Uterus (tissue), 2 donors: ENCODE data around the gene TNFRSF18.

Source experiments
- POLR2A ChIP-seq, 2 donors: fragments of 450-650 bp; IDR thresholded peaks; one replicate each; pipeline ENCODE4 v1.6.1; 2016; ENCODE audit warnings: antibody characterized with exemption in 2 of 2, mild to moderate bottlenecking in 1 of 2, moderate library complexity in 1 of 2
- TF ChIP-seq, protein P1 (sequence below), 4 experiments: fragments of 200-600 bp in 2 of 4; fragments of 450-650 bp in 2 of 4; sonication (generic) in 2 of 4; IDR thresholded peaks; one replicate each; pipeline ENCODE4 v1.5.1; 2016 to 2019; ENCODE audit warnings: antibody characterized with exemption in 4 of 4, mild to moderate bottlenecking in 2 of 4, moderate library complexity in 1 of 4

DNA sequence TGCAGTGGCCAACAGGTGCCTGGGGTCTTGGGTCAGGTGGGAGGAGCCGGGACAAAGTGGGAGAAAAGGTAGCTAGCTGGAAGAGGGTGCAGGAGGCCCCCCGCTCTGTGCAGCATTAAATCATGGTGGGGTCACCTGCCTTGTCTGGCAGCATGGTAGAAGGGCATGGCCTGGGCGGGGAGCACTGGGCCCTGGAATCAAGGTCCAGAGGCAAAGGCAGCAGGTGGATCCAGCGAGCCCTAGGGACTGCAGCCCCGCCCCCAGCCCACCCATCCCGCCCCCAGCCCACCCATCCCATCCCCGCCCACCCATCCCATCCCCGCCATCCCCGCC lies 49.4 kb downstream of the TNFRSF18 start:
- TF ChIP-seq, protein P1, sequence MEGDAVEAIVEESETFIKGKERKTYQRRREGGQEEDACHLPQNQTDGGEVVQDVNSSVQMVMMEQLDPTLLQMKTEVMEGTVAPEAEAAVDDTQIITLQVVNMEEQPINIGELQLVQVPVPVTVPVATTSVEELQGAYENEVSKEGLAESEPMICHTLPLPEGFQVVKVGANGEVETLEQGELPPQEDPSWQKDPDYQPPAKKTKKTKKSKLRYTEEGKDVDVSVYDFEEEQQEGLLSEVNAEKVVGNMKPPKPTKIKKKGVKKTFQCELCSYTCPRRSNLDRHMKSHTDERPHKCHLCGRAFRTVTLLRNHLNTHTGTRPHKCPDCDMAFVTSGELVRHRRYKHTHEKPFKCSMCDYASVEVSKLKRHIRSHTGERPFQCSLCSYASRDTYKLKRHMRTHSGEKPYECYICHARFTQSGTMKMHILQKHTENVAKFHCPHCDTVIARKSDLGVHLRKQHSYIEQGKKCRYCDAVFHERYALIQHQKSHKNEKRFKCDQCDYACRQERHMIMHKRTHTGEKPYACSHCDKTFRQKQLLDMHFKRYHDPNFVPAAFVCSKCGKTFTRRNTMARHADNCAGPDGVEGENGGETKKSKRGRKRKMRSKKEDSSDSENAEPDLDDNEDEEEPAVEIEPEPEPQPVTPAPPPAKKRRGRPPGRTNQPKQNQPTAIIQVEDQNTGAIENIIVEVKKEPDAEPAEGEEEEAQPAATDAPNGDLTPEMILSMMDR (IDR thresholded peaks at IDR 0.05), result no peak
- TF ChIP-seq POLR2A (IDR thresholded peaks at IDR 0.05), result no peak
